Measurements from ENCODE around the gene SLAMF1. TPM values are rescaled to one million over a fixed set of nuclear protein-coding genes. Genes with fewer than 3 reads are reported as not detected.

SLAMF1 gene
- total and polyA plus RNA-seq, 2 of the 13 experiments (the other 11 are each of a cell fraction or from before 2014, with no cell fraction given) = not detected

DNA sequence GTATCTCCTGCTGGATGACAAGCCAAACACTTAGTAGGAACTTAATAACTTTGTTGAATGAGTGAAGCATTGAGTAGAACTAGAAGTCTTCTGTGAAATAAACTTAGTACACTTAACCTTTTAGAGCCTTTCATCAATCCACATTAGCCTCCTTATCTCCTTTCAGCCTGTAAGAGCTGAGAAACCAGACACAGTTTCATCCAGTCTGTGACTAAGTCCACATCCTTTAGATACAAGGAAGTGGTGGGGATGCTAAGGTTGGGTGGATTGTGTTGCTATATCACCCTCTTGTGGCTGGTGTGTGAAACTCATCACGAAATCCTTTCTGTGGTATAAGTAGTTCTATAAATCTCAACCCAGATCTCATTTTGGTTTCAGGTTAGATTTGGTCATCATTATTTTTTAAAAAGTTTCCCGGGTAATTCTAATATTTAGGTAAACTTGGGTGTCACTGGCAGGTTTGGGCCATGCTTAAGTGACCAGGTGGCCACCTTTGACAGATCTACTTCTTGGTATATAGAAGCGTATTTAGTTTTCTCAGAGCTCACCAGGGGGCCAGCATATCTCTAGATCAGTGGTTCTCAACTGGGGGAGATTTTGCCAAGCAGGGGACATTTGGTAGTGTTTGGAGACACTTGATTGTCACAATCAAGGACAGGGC, 39.7 kb downstream of the SLAMF1 start (continued):
- TF ChIP-seq, protein P1, sequence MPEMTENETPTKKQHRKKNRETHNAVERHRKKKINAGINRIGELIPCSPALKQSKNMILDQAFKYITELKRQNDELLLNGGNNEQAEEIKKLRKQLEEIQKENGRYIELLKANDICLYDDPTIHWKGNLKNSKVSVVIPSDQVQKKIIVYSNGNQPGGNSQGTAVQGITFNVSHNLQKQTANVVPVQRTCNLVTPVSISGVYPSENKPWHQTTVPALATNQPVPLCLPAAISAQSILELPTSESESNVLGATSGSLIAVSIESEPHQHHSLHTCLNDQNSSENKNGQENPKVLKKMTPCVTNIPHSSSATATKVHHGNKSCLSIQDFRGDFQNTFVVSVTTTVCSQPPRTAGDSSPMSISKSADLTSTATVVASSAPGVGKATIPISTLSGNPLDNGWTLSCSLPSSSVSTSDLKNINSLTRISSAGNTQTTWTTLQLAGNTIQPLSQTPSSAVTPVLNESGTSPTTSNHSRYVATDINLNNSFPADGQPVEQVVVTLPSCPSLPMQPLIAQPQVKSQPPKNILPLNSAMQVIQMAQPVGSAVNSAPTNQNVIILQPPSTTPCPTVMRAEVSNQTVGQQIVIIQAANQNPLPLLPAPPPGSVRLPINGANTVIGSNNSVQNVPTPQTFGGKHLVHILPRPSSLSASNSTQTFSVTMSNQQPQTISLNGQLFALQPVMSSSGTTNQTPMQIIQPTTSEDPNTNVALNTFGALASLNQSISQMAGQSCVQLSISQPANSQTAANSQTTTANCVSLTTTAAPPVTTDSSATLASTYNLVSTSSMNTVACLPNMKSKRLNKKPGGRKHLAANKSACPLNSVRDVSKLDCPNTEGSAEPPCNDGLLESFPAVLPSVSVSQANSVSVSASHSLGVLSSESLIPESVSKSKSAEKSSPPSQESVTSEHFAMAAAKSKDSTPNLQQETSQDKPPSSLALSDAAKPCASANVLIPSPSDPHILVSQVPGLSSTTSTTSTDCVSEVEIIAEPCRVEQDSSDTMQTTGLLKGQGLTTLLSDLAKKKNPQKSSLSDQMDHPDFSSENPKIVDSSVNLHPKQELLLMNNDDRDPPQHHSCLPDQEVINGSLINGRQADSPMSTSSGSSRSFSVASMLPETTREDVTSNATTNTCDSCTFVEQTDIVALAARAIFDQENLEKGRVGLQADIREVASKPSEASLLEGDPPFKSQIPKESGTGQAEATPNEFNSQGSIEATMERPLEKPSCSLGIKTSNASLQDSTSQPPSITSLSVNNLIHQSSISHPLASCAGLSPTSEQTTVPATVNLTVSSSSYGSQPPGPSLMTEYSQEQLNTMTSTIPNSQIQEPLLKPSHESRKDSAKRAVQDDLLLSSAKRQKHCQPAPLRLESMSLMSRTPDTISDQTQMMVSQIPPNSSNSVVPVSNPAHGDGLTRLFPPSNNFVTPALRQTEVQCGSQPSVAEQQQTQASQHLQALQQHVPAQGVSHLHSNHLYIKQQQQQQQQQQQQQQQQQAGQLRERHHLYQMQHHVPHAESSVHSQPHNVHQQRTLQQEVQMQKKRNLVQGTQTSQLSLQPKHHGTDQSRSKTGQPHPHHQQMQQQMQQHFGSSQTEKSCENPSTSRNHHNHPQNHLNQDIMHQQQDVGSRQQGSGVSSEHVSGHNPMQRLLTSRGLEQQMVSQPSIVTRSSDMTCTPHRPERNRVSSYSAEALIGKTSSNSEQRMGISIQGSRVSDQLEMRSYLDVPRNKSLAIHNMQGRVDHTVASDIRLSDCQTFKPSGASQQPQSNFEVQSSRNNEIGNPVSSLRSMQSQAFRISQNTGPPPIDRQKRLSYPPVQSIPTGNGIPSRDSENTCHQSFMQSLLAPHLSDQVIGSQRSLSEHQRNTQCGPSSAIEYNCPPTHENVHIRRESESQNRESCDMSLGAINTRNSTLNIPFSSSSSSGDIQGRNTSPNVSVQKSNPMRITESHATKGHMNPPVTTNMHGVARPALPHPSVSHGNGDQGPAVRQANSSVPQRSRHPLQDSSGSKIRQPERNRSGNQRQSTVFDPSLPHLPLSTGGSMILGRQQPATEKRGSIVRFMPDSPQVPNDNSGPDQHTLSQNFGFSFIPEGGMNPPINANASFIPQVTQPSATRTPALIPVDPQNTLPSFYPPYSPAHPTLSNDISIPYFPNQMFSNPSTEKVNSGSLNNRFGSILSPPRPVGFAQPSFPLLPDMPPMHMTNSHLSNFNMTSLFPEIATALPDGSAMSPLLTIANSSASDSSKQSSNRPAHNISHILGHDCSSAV (CRISPR knock-in tag; IDR thresholded peaks at IDR 0.05; ENCODE audit: borderline replicate concordance) = no peak
- TF ChIP-seq ZFP90 (CRISPR knock-in tag; IDR thresholded peaks at IDR 0.05; ENCODE audit: borderline replicate concordance) (no peak), ATF1 (CRISPR knock-in tag; IDR thresholded peaks at IDR 0.05) (no peak), STAG1 (CRISPR knock-in tag; IDR thresholded peaks at IDR 0.05) (peak; percentile 95), HNF4A (CRISPR knock-in tag; IDR thresholded peaks at IDR 0.05) (no peak), RAD21 (CRISPR knock-in tag; IDR thresholded peaks at IDR 0.05) (peak; percentile 63), CBX5 (CRISPR knock-in tag; IDR thresholded peaks at IDR 0.05; ENCODE audit: borderline replicate concordance) (no peak), ONECUT2 (CRISPR knock-in tag; IDR thresholded peaks at IDR 0.05) (no peak), ZNF367 (CRISPR knock-in tag; IDR thresholded peaks at IDR 0.05; ENCODE audit: borderline replicate concordance) (no peak), RNF2 (conservative IDR thresholded peaks at IDR 0.05; ENCODE audit: low read depth) (no peak)
- TF ChIP-seq, protein P2, sequence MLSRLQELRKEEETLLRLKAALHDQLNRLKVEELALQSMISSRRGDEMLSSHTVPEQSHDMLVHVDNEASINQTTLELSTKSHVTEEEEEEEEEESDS (CRISPR knock-in tag; IDR thresholded peaks at IDR 0.05; ENCODE audit: borderline replicate concordance) = no peak
- TF ChIP-seq, protein P3, sequence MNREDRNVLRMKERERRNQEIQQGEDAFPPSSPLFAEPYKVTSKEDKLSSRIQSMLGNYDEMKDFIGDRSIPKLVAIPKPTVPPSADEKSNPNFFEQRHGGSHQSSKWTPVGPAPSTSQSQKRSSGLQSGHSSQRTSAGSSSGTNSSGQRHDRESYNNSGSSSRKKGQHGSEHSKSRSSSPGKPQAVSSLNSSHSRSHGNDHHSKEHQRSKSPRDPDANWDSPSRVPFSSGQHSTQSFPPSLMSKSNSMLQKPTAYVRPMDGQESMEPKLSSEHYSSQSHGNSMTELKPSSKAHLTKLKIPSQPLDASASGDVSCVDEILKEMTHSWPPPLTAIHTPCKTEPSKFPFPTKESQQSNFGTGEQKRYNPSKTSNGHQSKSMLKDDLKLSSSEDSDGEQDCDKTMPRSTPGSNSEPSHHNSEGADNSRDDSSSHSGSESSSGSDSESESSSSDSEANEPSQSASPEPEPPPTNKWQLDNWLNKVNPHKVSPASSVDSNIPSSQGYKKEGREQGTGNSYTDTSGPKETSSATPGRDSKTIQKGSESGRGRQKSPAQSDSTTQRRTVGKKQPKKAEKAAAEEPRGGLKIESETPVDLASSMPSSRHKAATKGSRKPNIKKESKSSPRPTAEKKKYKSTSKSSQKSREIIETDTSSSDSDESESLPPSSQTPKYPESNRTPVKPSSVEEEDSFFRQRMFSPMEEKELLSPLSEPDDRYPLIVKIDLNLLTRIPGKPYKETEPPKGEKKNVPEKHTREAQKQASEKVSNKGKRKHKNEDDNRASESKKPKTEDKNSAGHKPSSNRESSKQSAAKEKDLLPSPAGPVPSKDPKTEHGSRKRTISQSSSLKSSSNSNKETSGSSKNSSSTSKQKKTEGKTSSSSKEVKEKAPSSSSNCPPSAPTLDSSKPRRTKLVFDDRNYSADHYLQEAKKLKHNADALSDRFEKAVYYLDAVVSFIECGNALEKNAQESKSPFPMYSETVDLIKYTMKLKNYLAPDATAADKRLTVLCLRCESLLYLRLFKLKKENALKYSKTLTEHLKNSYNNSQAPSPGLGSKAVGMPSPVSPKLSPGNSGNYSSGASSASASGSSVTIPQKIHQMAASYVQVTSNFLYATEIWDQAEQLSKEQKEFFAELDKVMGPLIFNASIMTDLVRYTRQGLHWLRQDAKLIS (CRISPR knock-in tag; IDR thresholded peaks at IDR 0.05) = no peak
